PC-3 (cell line): Measurements from ENCODE around the gene TCERG1. TPM values are rescaled to one million over a fixed set of nuclear protein-coding genes. Genes with fewer than 3 reads are reported as not detected.
"Not testable (repeated sequence)": the region's sequence is repeated elsewhere in the genome, so short reads cannot be mapped to it uniquely, and the experiment has no call there.

Experiments used
- ATAC-seq: fragments of 200-7000 bp; cut with Tn5 transposase; 2 replicates; pipeline ENCODE4 v1.9.1; 2020; ENCODE audit warnings: mild to moderate bottlenecking, moderate library complexity
- BruUV-seq: library from RNA; stranded (reverse); fragments of 400-500 nt; replicated peaks from 2 replicates; lab custom pipeline; 2021; lab: Mats Ljungman, UMichigan
- CTCF ChIA-PET: fragments of 300-600 bp; sonication (Branson Sonifier 250); formaldehyde crosslinking; loops from one replicate; lab custom pipeline; 2022; ENCODE audit warnings: antibody characterized with exemption; lab: Charles Lee
- POLR2A ChIA-PET: fragments of 300-600 bp; sonication (Branson Sonifier 250); formaldehyde crosslinking; loops from one replicate; lab custom pipeline; 2022; ENCODE audit warnings: antibody characterized with exemption; ENCODE audit not compliant: unreplicated experiment; lab: Charles Lee
- DNase-seq: peaks from one replicate; pipeline ENCODE4 v3.0.0-alpha.2; 2015
- H2AFZ ChIP-seq: fragments of 300-600 bp; sonication (generic); 2 replicates; pipeline ENCODE4 v1.6.0; 2016; ENCODE audit warnings: antibody characterized with exemption, low read length
- H3F3A ChIP-seq: fragments of 300-600 bp; sonication (generic); one replicate; pipeline ENCODE4 v1.6.0; 2017; ENCODE audit warnings: antibody characterized with exemption, low read length, control low read depth, mild to moderate bottlenecking; ENCODE audit not compliant: unreplicated experiment
- H3K27ac ChIP-seq: fragments of 300-600 bp; sonication (generic); 2 replicates; pipeline ENCODE4 v1.5.1; 2016; ENCODE audit warnings: mild to moderate bottlenecking, low read length
- H3K27me3 ChIP-seq: fragments of 300-600 bp; sonication (generic); 2 replicates; pipeline ENCODE4 v1.6.1; 2016; ENCODE audit warnings: low read length, mixed read lengths
- H3K36me3 ChIP-seq: fragments of 300-600 bp; sonication (generic); 2 replicates; pipeline ENCODE4 v1.6.1; 2016; ENCODE audit warnings: low read depth, mixed run types, low read length, mixed read lengths
- H3K4me1 ChIP-seq: fragments of 300-600 bp; sonication (generic); 2 replicates; pipeline ENCODE4 v1.5.1; 2016; ENCODE audit warnings: low read length; ENCODE audit not compliant: insufficient read depth
- H3K4me2 ChIP-seq: fragments of 300-600 bp; sonication (generic); 2 replicates; pipeline ENCODE4 v1.6.0; 2016; ENCODE audit warnings: low read length
- H3K4me3 ChIP-seq: fragments of 300-600 bp; sonication (generic); 2 replicates; pipeline ENCODE4 v1.5.1; 2016; ENCODE audit warnings: mild to moderate bottlenecking, low read length, mixed read lengths
- H3K79me2 ChIP-seq: fragments of 300-600 bp; sonication (generic); 2 replicates; pipeline ENCODE4 v1.6.1; 2017; ENCODE audit warnings: low read length, mixed read lengths
- H3K9ac ChIP-seq: fragments of 300-600 bp; sonication (generic); 2 replicates; pipeline ENCODE4 v1.6.0; 2016; ENCODE audit warnings: mild to moderate bottlenecking, low read length
- H3K9me2 ChIP-seq: fragments of 300-600 bp; sonication (generic); replicated peaks from 2 replicates; pipeline ENCODE4 v1.6.1; 2016; ENCODE audit warnings: mixed run types, low read length, mixed read lengths
- H3K9me3 ChIP-seq: fragments of 300-600 bp; sonication (generic); 2 replicates; pipeline ENCODE4 v1.6.1; 2016; ENCODE audit warnings: low read length, mixed read lengths
- H4K20me1 ChIP-seq: fragments of 300-600 bp; sonication (generic); 2 replicates; pipeline ENCODE4 v1.6.1; 2016; ENCODE audit warnings: low read length, mixed read lengths
- CTCF ChIP-seq: fragments of 300-600 bp; sonication (generic); conservative IDR thresholded peaks from 2 replicates; pipeline ENCODE4 v1.5.1; 2017; ENCODE audit warnings: antibody characterized with exemption, low read depth, mild to moderate bottlenecking, low read length
- EZH2 ChIP-seq: fragments of 300-600 bp; sonication (generic); IDR thresholded peaks from one replicate; pipeline ENCODE4 v1.6.1; 2017; ENCODE audit warnings: antibody characterized with exemption, mild to moderate bottlenecking, low read length; ENCODE audit not compliant: unreplicated experiment
- EZH2phosphoT487 ChIP-seq: fragments of 300-600 bp; sonication (generic); IDR thresholded peaks from 2 replicates; pipeline ENCODE4 v1.6.1; 2018; ENCODE audit warnings: mild to moderate bottlenecking, antibody characterized with exemption, low read length, borderline replicate concordance
- intact Hi-C: fragments of 100-400 bp; cut with micrococcal nuclease; formaldehyde crosslinking; loops from 2 replicates; pipeline ENCODE4 v1.9.0; 2023
- total RNA-seq: library from RNA; depleted of rRNA; stranded (reverse); fragments of >200 nt; gene quantifications from 2 replicates; pipeline ENCODE4 v1.2.3, GENCODE V29; 2014; rRNA removed

Gene TCERG1
- total RNA-seq, 1 experiment from 2014 or later = 96.9 TPM

DNA sequence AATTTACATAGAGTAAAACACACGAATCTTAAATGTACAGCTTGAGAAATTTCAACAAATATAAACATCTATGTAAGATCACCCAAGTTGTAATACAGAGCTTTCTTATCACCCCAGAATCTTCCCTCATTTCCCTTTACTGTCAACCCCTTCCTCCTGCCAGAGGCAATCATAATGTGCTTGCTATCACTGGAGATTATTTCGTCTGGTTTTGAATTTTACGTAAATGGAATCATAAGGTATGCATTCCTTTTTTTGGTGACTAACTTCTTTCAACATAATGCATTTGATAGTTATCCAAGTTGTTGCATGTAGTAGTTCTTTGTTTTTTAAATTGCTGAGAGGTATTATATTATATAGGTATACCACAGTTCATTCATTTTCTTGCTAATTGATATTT is 106.3 kb downstream of the TCERG1 start:
- Histone ChIP-seq H4K20me1 (no peaks in the 10 kb centered on the region), H3K9ac (no peak overlapping the region), H3K9me3 (no peaks in the 10 kb centered on the region), H3K36me3 (no peaks in the 10 kb centered on the region), H3K27me3 (peaks cover 61% of the 10 kb centered on the region), H3F3A (no peaks in the 10 kb centered on the region), H3K79me2 (no peaks in the 10 kb centered on the region), H3K9me2 (no peaks in the 10 kb centered on the region), H3K27ac (no peak overlapping the region), H3K4me3 (no peak overlapping the region), H3K4me2 (no peak overlapping the region), H2AFZ (no peak overlapping the region), H3K4me1 (no peaks in the 10 kb centered on the region)
- TF ChIP-seq EZH2phosphoT487 (no peak), EZH2 (no peak), CTCF (no peak)
- intact Hi-C loops = no loop called here
- ATAC-seq (no peak), DNase-seq (no peak)
- ChIA-PET CTCF (no interaction called here), POLR2A (no interaction called here)
- BruUV-seq = no TSS peak

DNA sequence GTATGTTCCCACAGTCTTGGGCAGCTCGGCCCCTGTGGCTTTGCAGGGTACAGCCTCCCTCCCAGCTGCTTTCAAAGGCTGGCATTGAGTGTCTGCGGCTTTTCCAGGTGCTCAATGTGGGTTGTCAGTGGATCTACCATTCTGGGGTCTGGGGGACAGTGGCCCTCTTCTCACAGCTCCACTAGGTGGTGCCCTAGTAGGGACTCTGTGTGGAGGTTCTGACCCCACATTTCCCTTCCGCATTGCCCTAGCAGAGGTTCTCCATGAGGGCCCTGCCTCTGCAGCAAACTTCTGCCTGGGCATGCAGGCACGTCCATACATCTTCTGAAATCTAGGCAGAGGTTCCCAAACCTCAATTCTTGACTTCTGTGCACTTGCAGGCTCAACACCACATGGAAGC is 109.8 kb downstream of the TCERG1 start:
- H3K4me1 ChIP-seq, H3K9ac ChIP-seq, H3K9me3 ChIP-seq, H3K79me2 ChIP-seq, H3K4me3 ChIP-seq, DNase-seq, H3K36me3 ChIP-seq, H2AFZ ChIP-seq, H3K9me2 ChIP-seq, POLR2A ChIA-PET, H4K20me1 ChIP-seq, H3F3A ChIP-seq, H3K27ac ChIP-seq, H3K4me2 ChIP-seq, intact Hi-C loops, ATAC-seq, BruUV-seq, CTCF ChIA-PET: not testable (repeated sequence)
- peaks cover 30% of the 10 kb centered on the region for H3K27me3 ChIP-seq

DNA sequence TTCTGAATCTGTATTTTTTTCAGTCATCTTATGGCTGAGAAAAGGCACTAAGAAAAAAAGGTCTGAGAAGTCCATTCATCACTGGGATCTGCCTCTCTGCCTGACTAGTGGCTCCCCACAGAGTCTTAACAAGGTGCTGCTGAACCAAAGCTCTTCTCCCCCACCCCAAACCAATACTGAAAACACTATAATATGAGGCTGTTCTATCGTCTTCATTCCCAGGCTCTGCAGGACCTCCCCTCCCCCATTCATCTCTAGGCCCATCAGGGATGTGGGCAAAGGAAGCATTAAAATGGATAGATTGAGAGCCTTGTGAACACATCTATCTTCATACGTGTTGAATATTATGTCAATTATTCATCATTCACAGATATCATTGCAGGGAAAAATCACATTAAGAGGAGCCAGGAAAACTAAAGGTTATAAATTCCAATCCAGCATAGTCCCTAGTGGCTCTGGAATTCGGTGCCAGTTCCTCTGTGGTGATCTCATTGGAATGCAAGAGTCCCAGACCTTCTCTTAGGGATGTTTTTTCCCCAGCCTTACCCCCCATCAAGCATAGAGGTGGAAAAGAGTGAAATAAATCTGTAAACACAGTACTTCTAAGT is 113.2 kb downstream of the TCERG1 start:
- peak; percentile 19 for DNase-seq
- Histone ChIP-seq H4K20me1 (no peaks in the 10 kb centered on the region), H3K27me3 (peaks cover 4% of the 10 kb centered on the region; the same call in 1 of the 2 replicates), H3K79me2 (no peaks in the 10 kb centered on the region), H2AFZ (no peak overlapping the region), H3K9me2 (no peaks in the 10 kb centered on the region), H3K36me3 (no peaks in the 10 kb centered on the region), H3F3A (no peaks in the 10 kb centered on the region), H3K4me3 (no peak overlapping the region), H3K4me2 (no peak overlapping the region), H3K4me1 (peaks cover 18% of the 10 kb centered on the region), H3K9me3 (no peaks in the 10 kb centered on the region), H3K27ac (no peak overlapping the region), H3K9ac (no peak overlapping the region)
- no peak for TF ChIP-seq EZH2phosphoT487
- TF ChIP-seq EZH2 = no peak
- TF ChIP-seq CTCF = no peak
- ChIA-PET POLR2A (no interaction called here), CTCF (no interaction called here)
- no peak for ATAC-seq
- no TSS peak for BruUV-seq
- intact Hi-C loops = no loop called here

Other genes starting within 250 kb of the TCERG1 start
- 18.8 and 21.4 TPM in 2 replicates for gene RBM27, start 243.7 kb upstream of the TCERG1 start, total RNA-seq
- gene POU4F3, start 108.5 kb upstream of the TCERG1 start, total RNA-seq = not detected in 2 replicates
- not detected in 2 replicates for gene GPR151, start 68.9 kb downstream of the TCERG1 start, total RNA-seq